Spleen (tissue), 7 donors: Measurements from ENCODE around the gene TM4SF4.
A peak's percentile ranks its signal among the peaks of the same experiment; 100 is the strongest.

Source experiments
- CTCF ChIP-seq, 11 experiments: fragments of 200-600 bp in 7 of 11; fragments of 450-650 bp in 4 of 11; sonication (generic) in 4 of 11; IDR thresholded peaks in 8 of 11; conservative IDR thresholded peaks in 3 of 11; 1 replicate in 7 of 11; 2 replicates in 4 of 11; pipeline versions ENCODE4 v1.4.0 to v1.8.0; 2016 to 2021; ENCODE audit warnings: antibody characterized with exemption in 11 of 11, inconsistent platforms in 4 of 11, mild to moderate bottlenecking in 1 of 11
- POLR2A ChIP-seq, 3 donors: fragments of 450-650 bp; IDR thresholded peaks; one replicate each; pipeline ENCODE4 v1.5.1; 2017; ENCODE audit warnings: antibody characterized with exemption in 3 of 3, mild to moderate bottlenecking in 1 of 3
- donor health status: DM: no; HTN: no; CAD: no; lungs with moderate emphysema.
- donor health status: DM: no; HTN: no; CAD: no.
- donor health status: DM: no; HTN: no; CAD: no.

- TF ChIP-seq POLR2A (IDR thresholded peaks at IDR 0.05) (no peak), CTCF (IDR thresholded peaks at IDR 0.05 in 8 of 11, conservative IDR thresholded peaks at IDR 0.05 in 3 of 11) (peak in 9 of 11 experiments; percentile 7 to 65 (median 48))
Measured at GRCh38 chr3:149487598-149488197, 13.2 kb downstream of the TM4SF4 start.
